Panc1 (cell line): ENCODE data around the gene CPNE4. TPM values are rescaled to one million over a fixed set of nuclear protein-coding genes. Genes with fewer than 3 reads are reported as not detected.

Experiments
- ATAC-seq: fragments of 200-7000 bp; cut with Tn5 transposase; 2 replicates; pipeline ENCODE4 v1.9.1; 2020; ENCODE audit warnings: mild to moderate bottlenecking, moderate library complexity
- BruUV-seq: library from RNA; stranded (reverse); fragments of 400-500 nt; replicated peaks from 2 replicates; lab custom pipeline; 2021; lab: Mats Ljungman, UMichigan
- CTCF ChIA-PET: fragments of 300-600 bp; sonication (Branson Sonifier 250); formaldehyde crosslinking; loops from one replicate; lab custom pipeline; 2022; ENCODE audit warnings: antibody characterized with exemption; lab: Charles Lee
- POLR2A ChIA-PET: fragments of 300-600 bp; sonication (Branson Sonifier 250); formaldehyde crosslinking; loops from one replicate; lab custom pipeline; 2022; ENCODE audit warnings: antibody characterized with exemption; lab: Charles Lee
- DNase-seq: peaks from one replicate; pipeline ENCODE4 v3.0.0-alpha.2; 2010; ENCODE audit warnings: low read depth, low spot score
- H3K27ac ChIP-seq: 2 replicates; pipeline ENCODE4 v1.5.1; 2011; ENCODE audit warnings: mild to moderate bottlenecking, low read length, inconsistent platforms
- H3K27me3 ChIP-seq: fragments of 200-500 bp; sonication (Bioruptor generic); 2 replicates; pipeline ENCODE4 v1.6.0; 2014; ENCODE audit warnings: low read length, inconsistent platforms; ENCODE audit not compliant: control insufficient read depth, insufficient read depth
- H3K36me3 ChIP-seq: fragments of 200-500 bp; sonication (Bioruptor generic); 2 replicates; pipeline ENCODE4 v1.5.1; 2014; ENCODE audit warnings: inconsistent platforms, mild to moderate bottlenecking, low read length, moderate library complexity; ENCODE audit not compliant: control insufficient read depth, insufficient read depth
- H3K4me1 ChIP-seq: 2 replicates; pipeline ENCODE4 v1.5.1; 2011; ENCODE audit warnings: inconsistent platforms, mild to moderate bottlenecking, low read length, moderate library complexity; ENCODE audit not compliant: control insufficient read depth, insufficient read depth
- H3K4me3 ChIP-seq, 2 experiments: 2 replicates each; pipeline ENCODE4 v1.5.1; 2011 to 2012; ENCODE audit warnings: low read depth in 2 of 2, low read length in 2 of 2, mild to moderate bottlenecking in 2 of 2, inconsistent platforms in 1 of 2, moderate library complexity in 1 of 2
- H3K9me3 ChIP-seq: fragments of 200-500 bp; sonication (Bioruptor generic); 2 replicates; pipeline ENCODE4 v1.5.1; 2014; ENCODE audit warnings: low read depth, mild to moderate bottlenecking, inconsistent platforms, low read length, moderate library complexity; ENCODE audit not compliant: control insufficient read depth, insufficient read depth
- CTCF ChIP-seq: fragments of 450-650 bp; IDR thresholded peaks from 2 replicates; pipeline ENCODE4 v1.5.1; 2017; ENCODE audit warnings: mild to moderate bottlenecking
- POLR2AphosphoS5 ChIP-seq: IDR thresholded peaks from 2 replicates; pipeline ENCODE4 v1.6.1; 2012; ENCODE audit warnings: mild to moderate bottlenecking, low read depth, low read length, moderate library complexity
- REST ChIP-seq, 2 experiments: IDR thresholded peaks; 2 replicates each; pipeline ENCODE4 v1.6.1; 2011 to 2012; ENCODE audit warnings: low read depth in 2 of 2, control low read depth in 1 of 2, low read length in 1 of 2, mild to moderate bottlenecking in 1 of 2, moderate library complexity in 1 of 2; ENCODE audit not compliant: insufficient read depth in 1 of 2
- SIN3A ChIP-seq: IDR thresholded peaks from 2 replicates; pipeline ENCODE4 v1.6.1; 2012; ENCODE audit warnings: low read depth, mild to moderate bottlenecking, low read length, moderate library complexity, borderline replicate concordance; ENCODE audit not compliant: insufficient read depth
- TCF7L2 ChIP-seq: IDR thresholded peaks from 2 replicates; pipeline ENCODE4 v1.6.1; 2011; ENCODE audit warnings: mild to moderate bottlenecking, low read depth, low read length, inconsistent platforms
- in situ Hi-C: cut with HindIII; loops from 2 replicates; pipeline ENCODE4 v1.10.0; 2016; ENCODE audit warnings: low sequenced_read_pairs, low pct_unique_long_range_greater_than_20kb
- intact Hi-C: fragments of 100-400 bp; cut with micrococcal nuclease; formaldehyde crosslinking; loops from one replicate; pipeline ENCODE4 v1.10.0; 2022; ENCODE audit not compliant: unreplicated experiment
- total RNA-seq: library from RNA; stranded (reverse); gene quantifications from one replicate; pipeline ENCODE4 v1.2.1, GENCODE V29; 2021; ENCODE audit not compliant: unreplicated experiment

Gene CPNE4
- total RNA-seq, 1 experiment from 2014 or later, result not detected

GRCh38 chr3:131802029-131802428 is 232.8 kb downstream of the CPNE4 start:
- BruUV-seq, result no TSS peak
- CTCF ChIA-PET, result no interaction called here

GRCh38 chr3:131801566-131801965 is 233.2 kb downstream of the CPNE4 start:
- no peak for ATAC-seq
- H3K9me3 ChIP-seq, result no peaks in the 10 kb centered on the region
- no TSS peak for BruUV-seq
- no peak overlapping the region for H3K27ac ChIP-seq
- in situ Hi-C loops, result no loop called here
- intact Hi-C loops, result no loop called here
- no peak overlapping the region for H3K4me3 ChIP-seq
- DNase-seq, result no peak
- TF ChIP-seq TCF7L2 (no peak), CTCF (no peak), POLR2AphosphoS5 (no peak), SIN3A (no peak), REST (IDR thresholded peaks at IDR 0.05; ENCODE audit: insufficient read depth in 1 of 2, low read depth in 2 of 2, low read length in 1 of 2) (no peak)
- POLR2A ChIA-PET, result no interaction called here
- H3K4me1 ChIP-seq, result no peaks in the 10 kb centered on the region
- CTCF ChIA-PET, result no interaction called here
- peaks cover 4% of the 10 kb centered on the region; the same call in 1 of the 2 replicates for H3K27me3 ChIP-seq
- H3K36me3 ChIP-seq, result no peaks in the 10 kb centered on the region

More at GRCh38 chr3:131802029-131802428, 232.8 kb downstream of the CPNE4 start:
- no peak overlapping the region for H3K27ac ChIP-seq
- intact Hi-C loops, result no loop called here
- no peaks in the 10 kb centered on the region for H3K4me1 ChIP-seq
- H3K9me3 ChIP-seq, result no peaks in the 10 kb centered on the region
- in situ Hi-C loops, result no loop called here
- H3K27me3 ChIP-seq, result peaks cover 2% of the 10 kb centered on the region; the same call in 1 of the 2 replicates
- H3K36me3 ChIP-seq, result no peaks in the 10 kb centered on the region
- DNase-seq (no peak), ATAC-seq (no peak)
- H3K4me3 ChIP-seq, result no peak overlapping the region
- TF ChIP-seq CTCF (no peak), TCF7L2 (no peak), REST (IDR thresholded peaks at IDR 0.05; ENCODE audit: insufficient read depth in 1 of 2, low read depth in 2 of 2, low read length in 1 of 2) (no peak), POLR2AphosphoS5 (no peak), SIN3A (no peak)
- POLR2A ChIA-PET, result no interaction called here
